A549 (cell line): ENCODE results near the gene TGFBR3. TPM values are rescaled to one million over a fixed set of nuclear protein-coding genes. Genes with fewer than 3 reads are reported as not detected.

Source experiments
- ATAC-seq, 2 experiments: fragments of 200-7000 bp in 1 of 2; fragments of >200 bp in 1 of 2; cut with Nextera tagmentation in 1 of 2; cut with Tn5 transposase in 1 of 2; 3 replicates each; pipeline versions ENCODE4 v1.8.0 to v1.9.1; 2018 to 2020; ENCODE audit warnings: mild to moderate bottlenecking in 1 of 2, moderate library complexity in 1 of 2
- CTCF ChIA-PET: fragments of 300-600 bp; sonication (Branson Sonifier 250); formaldehyde crosslinking; extraction: SDS; loops from one replicate; lab custom pipeline; 2021; ENCODE audit warnings: antibody characterized with exemption, inconsistent platforms; lab: Yijun Ruan, JAX
- POLR2A ChIA-PET: fragments of 350-600 bp; formaldehyde crosslinking; extraction: SDS; loops from one replicate; lab custom pipeline; 2021; ENCODE audit warnings: antibody characterized with exemption, inconsistent platforms; lab: Yijun Ruan, JAX
- DNase-seq, 2 experiments: peaks; one replicate each; pipeline versions ENCODE4 v3.0.0 to v3.0.0-alpha.2; 2011 to 2016; ENCODE audit warnings: low read depth in 1 of 2, low spot score in 1 of 2
- FAIRE-seq: peaks from 2 replicates; lab custom pipeline; 2011; peaks lifted over from hg19 to GRCh38; lab: Jason Lieb, UNC
- H3K27ac ChIP-seq, 2 experiments: fragments of >200 bp; sonication (Bioruptor Twin); formaldehyde crosslinking; 3 replicates each; pipeline ENCODE4 v1.5.1; 2016 to 2017
- H3K4me1 ChIP-seq: fragments of >200 bp; sonication (Bioruptor Twin); formaldehyde crosslinking; 3 replicates; pipeline ENCODE4 v1.6.1; 2016
- H3K4me2 ChIP-seq: fragments of >200 bp; sonication (Bioruptor Twin); formaldehyde crosslinking; 3 replicates; pipeline ENCODE4 v1.6.1; 2016
- H3K4me3 ChIP-seq: fragments of >200 bp; sonication (Bioruptor Twin); formaldehyde crosslinking; 3 replicates; pipeline ENCODE4 v1.5.1; 2016
- H3K9me3 ChIP-seq: fragments of >200 bp; sonication (Bioruptor Twin); formaldehyde crosslinking; 3 replicates; pipeline ENCODE4 v1.6.1; 2016
- ATOH8 ChIP-seq: fragments of 250-450 bp; sonication (Bioruptor Pico); IDR thresholded peaks from 2 replicates; pipeline ENCODE4 v1.5.0; 2020; ENCODE audit warnings: low read depth, mild to moderate bottlenecking, moderate library complexity
- BHLHE40 ChIP-seq: IDR thresholded peaks from 2 replicates; pipeline ENCODE4 v1.6.1; 2012; ENCODE audit warnings: low read depth, low read length, inconsistent platforms
- CBX8 ChIP-seq: fragments of 200-600 bp; sonication (generic); IDR thresholded peaks from 2 replicates; pipeline ENCODE4 v1.6.1; 2016
- CEBPB ChIP-seq, 2 experiments: fragments of >200 bp in 1 of 2; sonication (Bioruptor Twin) in 1 of 2; formaldehyde crosslinking in 1 of 2; IDR thresholded peaks; 2 replicates each; pipeline ENCODE4 v1.6.1; 2012 to 2016
- CHD4 ChIP-seq: fragments of 200-600 bp; sonication (generic); IDR thresholded peaks from 2 replicates; pipeline ENCODE4 v1.6.1; 2016; ENCODE audit warnings: antibody characterized with exemption, mild to moderate bottlenecking, borderline replicate concordance
- E2F6 ChIP-seq: IDR thresholded peaks from 2 replicates; pipeline ENCODE4 v1.6.1; 2012; ENCODE audit warnings: low read depth, borderline replicate concordance
- EP300 ChIP-seq, 2 experiments: fragments of >200 bp; sonication (Bioruptor Twin); formaldehyde crosslinking; IDR thresholded peaks; 2 replicates in 1 of 2; 3 replicates in 1 of 2; pipeline ENCODE4 v1.6.1; 2016 to 2017
- FOSB ChIP-seq: fragments of 250-450 bp; sonication (Bioruptor Pico); IDR thresholded peaks from 2 replicates; pipeline ENCODE4 v1.5.0; 2020; ENCODE audit warnings: mild to moderate bottlenecking, moderate library complexity
- FOSL2 ChIP-seq, 2 experiments: fragments of 450-650 bp in 1 of 2; fragments of >200 bp in 1 of 2; sonication (Bioruptor Twin) in 1 of 2; formaldehyde crosslinking; IDR thresholded peaks; 2 replicates each; pipeline versions ENCODE4 v1.5.0 to v1.6.1; 2016 to 2020; ENCODE audit warnings: mild to moderate bottlenecking in 1 of 2, moderate library complexity in 1 of 2
- GATA3 ChIP-seq: IDR thresholded peaks from 2 replicates; pipeline ENCODE4 v1.6.1; 2012; ENCODE audit warnings: borderline replicate concordance
- HES2 ChIP-seq: fragments of >200 bp; sonication (Bioruptor Twin); formaldehyde crosslinking; IDR thresholded peaks from 2 replicates; pipeline ENCODE4 v1.6.1; 2016
- HEYL ChIP-seq: fragments of 250-450 bp; sonication (Bioruptor Pico); IDR thresholded peaks from 2 replicates; pipeline ENCODE4 v1.8.0; 2021; ENCODE audit warnings: mild to moderate bottlenecking, moderate library complexity
- HMGXB4 ChIP-seq: fragments of 250-450 bp; sonication (Bioruptor Pico); IDR thresholded peaks from 2 replicates; pipeline ENCODE4 v1.5.0; 2021; ENCODE audit warnings: mild to moderate bottlenecking, moderate library complexity, borderline replicate concordance
- HOXB5 ChIP-seq: fragments of 250-450 bp; sonication (Bioruptor Pico); IDR thresholded peaks from 2 replicates; pipeline ENCODE4 v1.5.0; 2020; ENCODE audit warnings: mild to moderate bottlenecking, moderate library complexity
- KDM1A ChIP-seq: fragments of 200-600 bp; sonication (generic); IDR thresholded peaks from 2 replicates; pipeline ENCODE4 v1.6.1; 2016; ENCODE audit warnings: low read depth, mild to moderate bottlenecking
- NFE2L2 ChIP-seq: fragments of 150-350 bp; conservative IDR thresholded peaks from 2 replicates; pipeline ENCODE4 v1.6.1; 2014; ENCODE audit warnings: low read length
- NPAS2 ChIP-seq: fragments of 250-450 bp; sonication (Bioruptor Pico); IDR thresholded peaks from 2 replicates; pipeline ENCODE4 v1.8.0; 2022; ENCODE audit warnings: mild to moderate bottlenecking, moderate library complexity, borderline replicate concordance
- PHF8 ChIP-seq: fragments of 200-600 bp; sonication (generic); IDR thresholded peaks from 2 replicates; pipeline ENCODE4 v1.6.1; 2016; ENCODE audit warnings: low read depth, mild to moderate bottlenecking, antibody characterized with exemption, moderate library complexity, borderline replicate concordance
- POLR2A ChIP-seq: IDR thresholded peaks from 2 replicates; pipeline ENCODE4 v1.6.1; 2012; ENCODE audit warnings: mild to moderate bottlenecking, low read length
- RARB ChIP-seq: fragments of 250-450 bp; sonication (Bioruptor Pico); IDR thresholded peaks from 2 replicates; pipeline ENCODE4 v1.8.0; 2021; ENCODE audit warnings: mild to moderate bottlenecking, moderate library complexity
- RFX5 ChIP-seq: fragments of 450-650 bp; IDR thresholded peaks from 2 replicates; pipeline ENCODE4 v1.7.1; 2014; ENCODE audit warnings: antibody characterized with exemption, mild to moderate bottlenecking, moderate library complexity
- SREBF2 ChIP-seq: fragments of 450-650 bp; IDR thresholded peaks from 2 replicates; pipeline ENCODE4 v1.6.1; 2014; ENCODE audit warnings: mild to moderate bottlenecking, moderate library complexity
- TFCP2L1 ChIP-seq: fragments of 250-450 bp; sonication (Bioruptor Pico); IDR thresholded peaks from 2 replicates; pipeline ENCODE4 v1.5.0; 2021; ENCODE audit warnings: mild to moderate bottlenecking
- TP53 ChIP-seq: fragments of 250-450 bp; sonication (Bioruptor Pico); IDR thresholded peaks from 2 replicates; pipeline ENCODE4 v1.5.0; 2021; ENCODE audit warnings: mild to moderate bottlenecking, moderate library complexity
- USF2 ChIP-seq: fragments of 450-650 bp; IDR thresholded peaks from 2 replicates; pipeline ENCODE4 v1.6.1; 2014; ENCODE audit warnings: antibody characterized with exemption
- ZFP36 ChIP-seq: fragments of 450-650 bp; IDR thresholded peaks from 2 replicates; pipeline ENCODE4 v1.6.1; 2014; ENCODE audit warnings: borderline replicate concordance; ENCODE audit not compliant: partially characterized antibody
- ZNF302 ChIP-seq: fragments of 250-450 bp; sonication (Bioruptor Pico); IDR thresholded peaks from 2 replicates; pipeline ENCODE4 v1.9.0; 2021; ENCODE audit warnings: inconsistent platforms, mild to moderate bottlenecking, moderate library complexity
- WGBS: methylation state at CpG from one replicate; pipeline ENCODE4 v1.1.6; 2017; ENCODE audit errors: missing lambda C conversion rate; 5-methylcytosine and 5-hydroxymethylcytosine counted together
- polyA plus RNA-seq, 4 experiments: library from polyadenylated mRNA; depleted of rRNA in 3 of 4; stranded (reverse); fragments of >200 nt; fragmentation: RNase III in 1 of 4; extraction: RNeasy Plus Mini Kit Qiagen cat#74134 plus additional on column Dnase treatment in 1 of 4; gene quantifications; 2 replicates in 3 of 4; 3 replicates in 1 of 4; pipeline ENCODE4 v1.2.3, GENCODE V29; 2011 to 2017

Gene TGFBR3
- polyA plus RNA-seq, 2 of the 4 experiments (the other 2 are of a cell fraction), result 5.0 to 8.9 TPM

- DNase-seq, result no peak
- H3K9me3 ChIP-seq, result no peaks in the 10 kb centered on the region
Observed at GRCh38 chr1:91685994-91686393, 200.0 kb downstream of the TGFBR3 start.

GRCh38 chr1:91684481-91685196 is 201.3 kb downstream of the TGFBR3 start:
- ChIA-PET POLR2A (no interaction called here), CTCF (no interaction called here)
- Histone ChIP-seq H3K9me3 (no peaks in the 10 kb centered on the region), H3K27ac (no peak overlapping the region), H3K4me1 (no peaks in the 10 kb centered on the region), H3K4me2 (no peak overlapping the region), H3K4me3 (no peak overlapping the region)
- no peak for DNase-seq
- TF ChIP-seq CBX8, result no peak
- TF ChIP-seq HES2, result no peak
- TF ChIP-seq USF2, result no peak
- no peak for TF ChIP-seq HMGXB4 (CRISPR knock-in tag)
- no peak for TF ChIP-seq FOSB (CRISPR knock-in tag)
- TF ChIP-seq CHD4, result no peak
- no peak for TF ChIP-seq SREBF2
- no peak for TF ChIP-seq HOXB5 (CRISPR knock-in tag)
- no peak for TF ChIP-seq E2F6
- no peak for TF ChIP-seq FOSL2 (IDR thresholded peaks at IDR 0.05)
- TF ChIP-seq FOSL2 (CRISPR knock-in tag; IDR thresholded peaks at IDR 0.05), result no peak
- TF ChIP-seq CEBPB (IDR thresholded peaks at IDR 0.05), result no peak
- 86% methylated on average over 7 of the region's 7 CpGs for WGBS
- no peak for ATAC-seq
- FAIRE-seq, result no peak

More at GRCh38 chr1:91685994-91686393, 200.0 kb downstream of the TGFBR3 start:
- ATAC-seq, result no peak
- WGBS, result 68% methylated on average over 4 of the region's 4 CpGs
- FAIRE-seq, result no peak
- H3K4me2 ChIP-seq, result no peak overlapping the region
- POLR2A ChIA-PET, result no interaction called here
- H3K4me3 ChIP-seq, result no peak overlapping the region
- CTCF ChIA-PET, result no interaction called here
- no peak for TF ChIP-seq RFX5
- TF ChIP-seq NFE2L2, result no peak
- TF ChIP-seq KDM1A, result no peak
- no peak for TF ChIP-seq EP300 (IDR thresholded peaks at IDR 0.05)
- TF ChIP-seq RARB (CRISPR knock-in tag), result no peak
- TF ChIP-seq ZFP36, result no peak
- TF ChIP-seq GATA3, result no peak
- TF ChIP-seq BHLHE40, result no peak
- no peak for TF ChIP-seq TP53 (CRISPR knock-in tag)
- no peak for TF ChIP-seq PHF8
- TF ChIP-seq POLR2A, result no peak
- no peak for TF ChIP-seq ATOH8 (CRISPR knock-in tag)
- no peak for TF ChIP-seq HES2
- no peak for TF ChIP-seq CHD4
- no peak for TF ChIP-seq SREBF2
- no peak for TF ChIP-seq TFCP2L1 (CRISPR knock-in tag)
- TF ChIP-seq HEYL (CRISPR knock-in tag), result no peak
- TF ChIP-seq ZNF302 (CRISPR knock-in tag), result no peak
- TF ChIP-seq NPAS2 (CRISPR knock-in tag), result no peak
- H3K27ac ChIP-seq, result no peak overlapping the region
- H3K4me1 ChIP-seq, result no peaks in the 10 kb centered on the region
